GM21360 (cell line): ENCODE measurements around the gene NCAPD2.
A peak's percentile ranks its signal among the peaks of the same experiment; 100 is the strongest.

ENCODE experiments used
- ATAC-seq: cut with Tn5 transposase; IDR thresholded peaks from one replicate; pipeline ENCODE4 v1.9.1; 2021; ENCODE audit warnings: mild to moderate bottlenecking, moderate library complexity; ENCODE audit not compliant: unreplicated experiment

NCAPD2 gene, protein sequence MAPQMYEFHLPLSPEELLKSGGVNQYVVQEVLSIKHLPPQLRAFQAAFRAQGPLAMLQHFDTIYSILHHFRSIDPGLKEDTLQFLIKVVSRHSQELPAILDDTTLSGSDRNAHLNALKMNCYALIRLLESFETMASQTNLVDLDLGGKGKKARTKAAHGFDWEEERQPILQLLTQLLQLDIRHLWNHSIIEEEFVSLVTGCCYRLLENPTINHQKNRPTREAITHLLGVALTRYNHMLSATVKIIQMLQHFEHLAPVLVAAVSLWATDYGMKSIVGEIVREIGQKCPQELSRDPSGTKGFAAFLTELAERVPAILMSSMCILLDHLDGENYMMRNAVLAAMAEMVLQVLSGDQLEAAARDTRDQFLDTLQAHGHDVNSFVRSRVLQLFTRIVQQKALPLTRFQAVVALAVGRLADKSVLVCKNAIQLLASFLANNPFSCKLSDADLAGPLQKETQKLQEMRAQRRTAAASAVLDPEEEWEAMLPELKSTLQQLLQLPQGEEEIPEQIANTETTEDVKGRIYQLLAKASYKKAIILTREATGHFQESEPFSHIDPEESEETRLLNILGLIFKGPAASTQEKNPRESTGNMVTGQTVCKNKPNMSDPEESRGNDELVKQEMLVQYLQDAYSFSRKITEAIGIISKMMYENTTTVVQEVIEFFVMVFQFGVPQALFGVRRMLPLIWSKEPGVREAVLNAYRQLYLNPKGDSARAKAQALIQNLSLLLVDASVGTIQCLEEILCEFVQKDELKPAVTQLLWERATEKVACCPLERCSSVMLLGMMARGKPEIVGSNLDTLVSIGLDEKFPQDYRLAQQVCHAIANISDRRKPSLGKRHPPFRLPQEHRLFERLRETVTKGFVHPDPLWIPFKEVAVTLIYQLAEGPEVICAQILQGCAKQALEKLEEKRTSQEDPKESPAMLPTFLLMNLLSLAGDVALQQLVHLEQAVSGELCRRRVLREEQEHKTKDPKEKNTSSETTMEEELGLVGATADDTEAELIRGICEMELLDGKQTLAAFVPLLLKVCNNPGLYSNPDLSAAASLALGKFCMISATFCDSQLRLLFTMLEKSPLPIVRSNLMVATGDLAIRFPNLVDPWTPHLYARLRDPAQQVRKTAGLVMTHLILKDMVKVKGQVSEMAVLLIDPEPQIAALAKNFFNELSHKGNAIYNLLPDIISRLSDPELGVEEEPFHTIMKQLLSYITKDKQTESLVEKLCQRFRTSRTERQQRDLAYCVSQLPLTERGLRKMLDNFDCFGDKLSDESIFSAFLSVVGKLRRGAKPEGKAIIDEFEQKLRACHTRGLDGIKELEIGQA (N-terminal part only)

DNA sequence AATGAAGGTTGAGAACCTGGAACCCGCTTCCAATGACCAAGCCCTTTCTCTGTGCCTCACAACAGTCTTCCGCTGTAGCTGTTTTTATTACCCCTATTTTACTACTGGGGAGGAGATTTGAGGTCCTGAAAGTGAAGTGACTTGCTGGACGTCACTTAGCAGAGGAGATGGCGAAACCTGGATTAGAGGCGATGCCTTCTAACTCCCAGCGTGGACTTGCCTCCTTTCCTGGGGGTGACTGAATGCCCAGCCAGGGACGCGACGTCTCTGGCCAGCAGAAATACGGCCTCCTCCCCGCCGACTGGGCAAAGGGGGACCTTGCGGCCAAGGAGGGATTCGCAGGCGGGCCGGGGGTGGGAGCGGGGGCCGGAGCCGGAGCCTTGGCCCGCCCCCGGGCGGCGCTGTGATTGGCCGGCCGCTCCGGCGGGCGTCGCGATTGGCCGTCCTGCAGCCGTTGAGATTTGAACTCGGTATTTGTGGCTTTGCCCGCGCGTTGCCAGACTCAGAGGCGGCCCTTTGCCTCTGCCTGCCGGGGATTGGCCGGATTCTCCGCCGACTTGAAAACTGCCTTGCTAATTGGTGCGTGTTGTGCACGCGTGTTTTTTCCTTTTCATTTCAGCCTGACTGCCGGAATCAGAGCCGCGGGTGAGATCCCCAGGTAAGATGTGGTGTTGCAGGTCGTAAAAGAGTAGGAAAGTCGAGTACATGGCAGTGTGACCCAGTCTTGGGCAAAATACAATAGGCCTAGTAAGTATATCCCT lies at the start of gene NCAPD2:
TSS of gene NCAPD2 (plus strand) at position 606 of the 761 bp plus-strand sequence. CDS start 997 bp downstream, outside the sequence.
- peak; percentile 80 for ATAC-seq

DNA sequence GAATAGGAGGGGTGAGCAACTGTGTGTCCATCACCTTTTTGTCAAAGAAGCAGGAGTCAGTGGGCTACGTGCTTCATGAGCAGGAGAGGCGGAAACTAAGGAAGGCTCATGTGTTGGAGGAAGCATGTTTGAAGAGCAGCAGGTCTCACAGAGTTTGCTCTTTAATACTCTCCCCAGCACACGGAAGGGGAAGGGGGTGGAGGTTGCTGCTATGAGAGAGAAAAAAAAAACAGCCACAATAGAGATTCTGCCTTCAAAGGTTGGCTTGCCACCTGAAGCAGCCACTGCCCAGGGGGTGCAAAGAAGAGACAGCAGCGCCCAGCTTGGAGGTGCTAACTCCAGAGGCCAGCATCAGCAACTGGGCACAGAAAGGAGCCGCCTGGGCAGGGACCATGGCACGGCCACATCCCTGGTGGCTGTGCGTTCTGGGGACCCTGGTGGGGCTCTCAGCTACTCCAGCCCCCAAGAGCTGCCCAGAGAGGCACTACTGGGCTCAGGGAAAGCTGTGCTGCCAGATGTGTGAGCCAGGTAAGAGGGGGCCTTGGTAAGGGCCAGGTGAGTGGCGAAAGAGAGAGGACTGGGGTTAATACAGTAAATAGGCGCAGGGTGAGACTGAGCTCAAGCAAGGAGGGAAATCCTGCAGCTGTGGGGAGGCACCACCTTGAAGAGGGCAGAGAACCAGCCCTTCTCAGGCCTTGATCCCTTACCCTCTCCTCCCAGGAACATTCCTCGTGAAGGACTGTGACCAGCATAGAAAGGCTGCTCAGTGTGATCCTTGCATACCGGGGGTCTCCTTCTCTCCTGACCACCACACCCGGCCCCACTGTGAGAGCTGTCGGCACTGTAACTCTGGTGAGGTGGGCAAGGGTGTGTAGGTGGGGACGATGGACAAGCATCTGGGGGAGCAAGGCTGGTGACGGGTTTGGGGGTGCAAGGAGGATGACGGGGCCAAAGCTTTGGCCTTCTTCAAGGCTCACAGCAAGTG lies 48.9 kb upstream of the NCAPD2 start, which contains the start of gene CD27:
TSS of gene CD27 (plus strand) at position 252 of the 985 bp plus-strand sequence. CDS start at position 393, 141 bp downstream.
- ATAC-seq, result no peak

DNA sequence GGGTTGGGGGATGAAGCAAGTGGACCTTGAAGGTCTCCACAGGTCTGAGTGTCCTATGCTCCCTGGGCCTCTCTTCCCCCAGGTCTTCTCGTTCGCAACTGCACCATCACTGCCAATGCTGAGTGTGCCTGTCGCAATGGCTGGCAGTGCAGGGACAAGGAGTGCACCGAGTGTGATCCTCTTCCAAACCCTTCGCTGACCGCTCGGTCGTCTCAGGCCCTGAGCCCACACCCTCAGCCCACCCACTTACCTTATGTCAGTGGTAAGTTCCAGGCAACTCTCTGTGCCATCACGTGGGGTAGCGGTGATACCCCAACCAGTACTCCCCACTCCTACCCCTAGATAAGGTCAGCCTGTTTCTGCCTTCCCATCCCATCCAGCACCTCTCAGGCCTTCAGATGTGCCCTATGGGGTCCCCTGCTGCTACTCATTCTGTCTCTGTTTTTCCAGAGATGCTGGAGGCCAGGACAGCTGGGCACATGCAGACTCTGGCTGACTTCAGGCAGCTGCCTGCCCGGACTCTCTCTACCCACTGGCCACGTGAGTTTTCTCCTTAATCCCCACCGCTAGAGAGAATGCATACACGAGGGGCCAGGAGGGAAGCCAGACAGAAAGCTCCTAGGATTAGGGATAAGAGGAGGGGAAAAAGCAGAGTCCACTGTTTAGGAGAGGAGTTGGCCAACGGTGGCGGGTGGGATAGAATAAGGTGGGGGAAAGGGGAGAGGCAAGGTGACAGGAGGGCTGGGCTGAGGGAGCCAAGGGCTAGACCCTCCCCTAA lies 43.6 kb upstream of the NCAPD2 start:
- no peak for ATAC-seq

DNA sequence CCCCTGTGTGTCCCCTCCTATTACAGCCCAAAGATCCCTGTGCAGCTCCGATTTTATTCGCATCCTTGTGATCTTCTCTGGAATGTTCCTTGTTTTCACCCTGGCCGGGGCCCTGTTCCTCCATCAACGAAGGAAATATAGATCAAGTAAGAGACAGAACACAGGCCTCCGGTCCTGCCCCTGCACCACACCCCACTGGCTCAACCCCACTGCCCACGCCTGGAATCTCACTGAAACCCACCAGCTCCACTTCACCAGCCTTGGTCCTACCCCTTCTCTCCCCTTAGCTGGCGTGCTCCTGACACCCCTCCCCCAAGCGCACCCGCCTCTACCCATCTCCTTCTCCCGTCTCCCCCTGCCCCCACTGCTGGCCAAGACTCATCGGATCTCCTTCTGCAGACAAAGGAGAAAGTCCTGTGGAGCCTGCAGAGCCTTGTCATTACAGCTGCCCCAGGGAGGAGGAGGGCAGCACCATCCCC lies 43.0 kb upstream of the NCAPD2 start:
- ATAC-seq, result no peak

DNA sequence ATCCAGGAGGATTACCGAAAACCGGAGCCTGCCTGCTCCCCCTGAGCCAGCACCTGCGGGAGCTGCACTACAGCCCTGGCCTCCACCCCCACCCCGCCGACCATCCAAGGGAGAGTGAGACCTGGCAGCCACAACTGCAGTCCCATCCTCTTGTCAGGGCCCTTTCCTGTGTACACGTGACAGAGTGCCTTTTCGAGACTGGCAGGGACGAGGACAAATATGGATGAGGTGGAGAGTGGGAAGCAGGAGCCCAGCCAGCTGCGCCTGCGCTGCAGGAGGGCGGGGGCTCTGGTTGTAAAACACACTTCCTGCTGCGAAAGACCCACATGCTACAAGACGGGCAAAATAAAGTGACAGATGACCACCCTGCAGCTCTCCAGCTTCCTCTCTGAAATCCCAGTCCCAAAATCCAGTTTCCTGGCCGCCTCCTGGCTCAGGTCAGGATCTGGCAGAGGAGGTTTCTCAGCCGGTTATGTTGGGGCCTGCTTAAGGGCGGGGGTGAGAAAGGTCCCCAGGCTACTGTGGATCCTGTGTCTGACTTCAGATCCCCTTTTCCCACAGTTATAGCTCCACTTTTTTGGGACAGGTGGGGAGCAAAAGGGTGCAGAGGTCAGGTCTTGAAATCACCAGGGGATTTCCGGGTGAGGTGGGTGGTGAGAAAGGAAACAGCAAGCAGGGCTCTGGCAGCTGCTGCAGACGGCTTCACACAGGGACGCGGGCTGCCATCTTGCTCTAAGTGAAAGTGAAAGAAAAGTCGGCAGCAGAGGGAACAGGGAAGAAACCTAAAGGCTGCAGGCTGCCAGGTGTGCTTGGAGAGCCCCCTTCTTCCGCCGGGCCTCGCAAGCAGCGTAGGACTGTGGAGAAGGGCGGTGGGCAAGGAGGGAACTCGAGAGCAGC lies 42.3 kb upstream of the NCAPD2 start, which contains the start of gene TAPBPL:
TSS of gene TAPBPL (plus strand) at position 695 of the 897 bp plus-strand sequence. CDS start 207 bp downstream, outside the sequence.
- ATAC-seq, result peak; percentile 47

DNA sequence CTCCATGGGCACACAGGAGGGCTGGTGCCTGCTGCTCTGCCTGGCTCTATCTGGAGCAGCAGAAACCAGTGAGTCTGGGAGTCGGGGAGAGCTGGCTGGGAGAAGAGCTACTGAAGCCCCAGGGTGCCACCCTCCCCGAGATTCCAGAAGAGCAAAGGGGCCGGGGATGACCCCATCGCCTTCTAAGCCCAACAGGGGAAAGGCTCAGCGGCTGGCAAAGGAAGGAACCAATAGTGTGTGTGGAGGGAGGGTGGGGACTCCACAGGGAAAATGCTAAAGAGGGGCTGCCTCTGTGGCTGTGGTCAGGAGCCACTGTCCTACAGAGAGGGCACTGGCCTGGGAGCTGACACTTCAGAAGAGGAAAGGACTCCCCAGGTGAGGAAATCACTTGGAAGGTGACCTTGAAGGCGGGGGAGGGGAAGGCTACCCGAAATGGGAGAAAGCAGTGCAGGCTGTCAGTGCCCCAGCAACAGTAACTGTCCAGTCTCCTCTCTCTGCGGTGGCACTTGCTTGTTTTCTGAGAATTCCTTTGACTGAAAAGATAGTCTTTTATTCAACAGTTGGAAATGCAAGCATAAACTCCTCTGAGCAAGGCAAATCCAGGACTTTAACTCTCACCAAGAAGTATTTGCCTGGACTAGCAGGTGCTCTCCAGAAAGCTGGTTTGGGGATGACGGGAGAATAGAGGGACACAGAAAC lies 41.5 kb upstream of the NCAPD2 start:
- peak; percentile 22 for ATAC-seq

DNA sequence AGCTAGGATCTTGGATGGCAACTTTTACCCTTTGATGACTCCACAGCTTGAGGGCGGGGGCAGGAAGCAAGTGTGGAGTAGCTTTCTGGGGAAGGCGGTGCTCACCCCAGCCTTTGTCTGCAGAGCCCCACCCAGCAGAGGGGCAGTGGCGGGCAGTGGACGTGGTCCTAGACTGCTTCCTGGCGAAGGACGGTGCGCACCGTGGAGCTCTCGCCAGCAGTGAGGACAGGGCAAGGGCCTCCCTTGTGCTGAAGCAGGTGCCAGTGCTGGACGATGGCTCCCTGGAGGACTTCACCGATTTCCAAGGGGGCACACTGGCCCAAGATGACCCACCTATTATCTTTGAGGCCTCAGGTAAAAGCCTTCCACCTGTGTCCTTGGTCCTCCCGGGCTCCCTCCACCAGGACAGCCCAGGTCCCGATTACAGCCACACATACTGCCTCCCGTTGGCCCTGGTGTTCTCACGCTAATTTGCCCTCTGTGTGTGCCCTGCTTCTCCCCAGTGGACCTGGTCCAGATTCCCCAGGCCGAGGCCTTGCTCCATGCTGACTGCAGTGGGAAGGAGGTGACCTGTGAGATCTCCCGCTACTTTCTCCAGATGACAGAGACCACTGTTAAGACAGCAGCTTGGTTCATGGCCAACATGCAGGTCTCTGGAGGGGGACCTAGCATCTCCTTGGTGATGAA lies 40.8 kb upstream of the NCAPD2 start:
- ATAC-seq, result no peak

DNA sequence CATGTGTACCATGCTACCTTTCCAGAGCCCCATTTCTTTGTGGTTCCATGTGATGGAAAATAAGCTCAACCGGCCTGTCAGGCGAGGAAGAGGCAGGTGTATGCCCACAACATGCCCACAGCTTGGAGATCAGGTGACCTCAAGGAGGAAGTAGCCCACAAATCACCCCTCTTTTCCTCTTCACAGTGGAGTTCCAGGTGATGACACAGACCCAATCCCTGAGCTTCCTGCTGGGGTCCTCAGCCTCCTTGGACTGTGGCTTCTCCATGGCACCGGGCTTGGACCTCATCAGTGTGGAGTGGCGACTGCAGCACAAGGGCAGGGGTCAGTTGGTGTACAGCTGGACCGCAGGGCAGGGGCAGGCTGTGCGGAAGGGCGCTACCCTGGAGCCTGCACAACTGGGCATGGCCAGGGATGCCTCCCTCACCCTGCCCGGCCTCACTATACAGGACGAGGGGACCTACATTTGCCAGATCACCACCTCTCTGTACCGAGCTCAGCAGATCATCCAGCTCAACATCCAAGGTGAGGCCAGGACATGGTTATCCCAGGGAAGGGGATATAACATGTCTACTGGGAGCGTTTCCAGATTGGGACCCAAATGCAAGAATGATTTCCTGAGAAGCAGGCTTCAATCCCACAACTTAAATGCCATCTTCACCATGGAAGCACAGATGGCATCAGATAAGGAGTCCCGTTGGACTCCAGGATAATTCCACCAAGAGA lies 36.5 kb upstream of the NCAPD2 start:
- no peak for ATAC-seq

DNA sequence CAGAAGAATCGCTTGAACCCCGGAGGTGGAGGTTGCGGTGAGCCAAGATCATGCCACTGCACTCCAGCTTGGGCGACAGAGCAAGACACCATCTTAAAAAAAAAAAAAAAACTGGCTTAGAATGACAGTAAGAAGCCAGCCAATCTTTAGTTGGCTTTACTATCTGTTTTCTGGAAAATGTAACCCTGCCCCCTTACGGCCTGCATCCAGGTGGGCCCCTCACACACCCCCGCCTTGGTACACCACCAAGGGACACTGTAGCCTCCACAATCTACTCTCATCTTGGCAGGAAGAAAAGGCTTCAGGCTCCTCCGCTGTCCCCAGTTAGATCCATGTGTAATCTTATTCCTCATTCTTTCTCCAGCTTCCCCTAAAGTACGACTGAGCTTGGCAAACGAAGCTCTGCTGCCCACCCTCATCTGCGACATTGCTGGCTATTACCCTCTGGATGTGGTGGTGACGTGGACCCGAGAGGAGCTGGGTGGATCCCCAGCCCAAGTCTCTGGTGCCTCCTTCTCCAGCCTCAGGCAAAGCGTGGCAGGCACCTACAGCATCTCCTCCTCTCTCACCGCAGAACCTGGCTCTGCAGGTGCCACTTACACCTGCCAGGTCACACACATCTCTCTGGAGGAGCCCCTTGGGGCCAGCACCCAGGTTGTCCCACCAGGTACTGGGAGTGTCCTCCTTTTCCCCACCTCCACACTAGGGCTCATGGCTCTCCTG lies 35.5 kb upstream of the NCAPD2 start:
- no peak for ATAC-seq

DNA sequence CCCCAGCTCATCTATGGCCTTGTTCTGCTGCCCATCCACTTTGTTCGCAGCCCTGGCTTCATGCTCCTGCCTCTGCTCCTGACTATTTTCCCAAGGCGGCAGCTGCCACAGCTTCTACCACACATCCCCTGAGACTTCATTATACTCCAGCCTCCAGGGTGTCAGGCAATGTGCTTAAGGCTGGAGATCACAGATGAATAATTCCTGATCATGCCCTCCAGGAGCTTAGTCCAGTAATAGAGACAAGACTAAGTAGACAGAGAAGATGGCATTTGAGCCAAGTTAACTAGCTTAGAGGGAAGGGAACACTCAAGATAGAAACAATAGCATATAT lies 34.9 kb upstream of the NCAPD2 start:
- no peak for ATAC-seq

DNA sequence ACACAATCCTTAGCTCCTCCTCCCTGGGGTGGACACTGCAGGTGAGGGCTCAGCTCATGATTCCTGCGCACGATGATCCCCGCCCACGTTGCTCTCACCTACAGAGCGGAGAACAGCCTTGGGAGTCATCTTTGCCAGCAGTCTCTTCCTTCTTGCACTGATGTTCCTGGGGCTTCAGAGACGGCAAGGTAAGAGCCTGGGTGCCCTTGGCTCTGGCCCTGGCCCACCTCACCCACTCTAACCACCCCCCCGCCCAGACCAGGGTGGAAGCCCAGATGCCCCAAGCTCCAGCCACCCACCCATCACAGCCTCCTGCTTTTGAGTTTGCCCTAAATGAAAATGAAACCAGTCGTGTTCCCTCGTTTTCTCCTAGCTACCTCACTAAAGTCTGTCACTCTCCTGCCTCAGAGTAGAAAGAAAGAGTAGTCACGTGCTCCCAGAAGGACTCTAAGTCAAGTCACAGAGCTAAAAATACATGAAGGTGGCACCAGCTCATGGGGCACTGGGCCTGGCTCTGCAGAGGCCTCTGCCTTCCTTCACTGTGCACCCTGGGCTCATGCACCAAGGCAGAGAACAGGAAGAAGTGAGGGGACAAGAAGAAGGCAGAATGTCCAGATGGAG lies 33.0 kb upstream of the NCAPD2 start:
- no peak for ATAC-seq

DNA sequence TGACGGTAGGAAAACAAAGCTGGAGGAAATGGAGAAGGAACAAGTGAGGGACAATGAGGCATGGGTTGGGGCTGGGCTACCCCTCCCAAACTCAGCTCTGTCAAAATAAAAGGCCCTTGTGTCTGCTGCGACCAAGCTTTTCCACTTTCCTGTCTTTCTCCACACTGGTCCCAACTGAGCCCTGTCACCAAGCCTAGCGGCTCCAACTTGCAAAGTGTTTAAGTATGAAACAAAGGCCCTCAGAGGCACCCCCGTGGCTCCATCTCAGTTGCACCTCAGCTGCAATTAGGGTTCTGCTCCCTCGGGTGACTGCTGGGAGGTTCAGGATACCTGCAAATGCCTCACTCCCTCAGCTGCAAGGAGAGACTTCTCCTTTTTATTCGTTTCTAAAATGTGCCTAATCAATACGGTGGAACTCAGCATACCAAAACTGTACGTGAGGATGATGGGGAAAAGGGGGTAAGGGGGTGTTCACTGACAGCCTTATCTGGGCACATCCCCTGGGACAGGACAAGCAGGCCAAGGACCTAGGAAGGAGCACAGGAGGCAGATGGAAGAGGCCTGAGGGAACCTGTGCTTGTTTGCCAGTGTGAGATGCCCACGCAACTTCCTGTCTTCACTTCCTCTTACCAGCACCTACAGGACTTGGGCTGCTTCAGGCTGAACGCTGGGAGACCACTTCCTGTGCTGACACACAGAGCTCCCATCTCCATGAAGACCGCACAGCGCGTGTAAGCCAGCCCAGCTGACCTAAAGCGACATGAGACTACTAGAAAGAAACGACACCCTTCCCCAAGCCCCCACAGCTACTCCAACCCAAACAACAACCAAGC lies 32.3 kb upstream of the NCAPD2 start:
- ATAC-seq, result peak; percentile 80
